Cardiac fibroblast (primary cell): ENCODE data around the gene LARGE1.

Experiments used
- DNase-seq, 2 donors: peaks; one replicate each; pipeline versions ENCODE4 v3.0.0 to v3.0.0-alpha.2; 2010; ENCODE audit warnings: low read depth in 2 of 2
- H3K4me3 ChIP-seq, 2 donors: replicated peaks in 1 of 2; 1 replicate in 1 of 2; 2 replicates in 1 of 2; pipeline ENCODE4 v1.5.1; 2011; ENCODE audit warnings: low read depth in 2 of 2, low read length in 2 of 2, mild to moderate bottlenecking in 2 of 2, moderate library complexity in 1 of 2
- CTCF ChIP-seq: IDR thresholded peaks from one replicate; pipeline ENCODE4 v1.5.1; 2011; ENCODE audit warnings: low read depth, mild to moderate bottlenecking, low read length, inconsistent platforms

LARGE1 gene

DNA sequence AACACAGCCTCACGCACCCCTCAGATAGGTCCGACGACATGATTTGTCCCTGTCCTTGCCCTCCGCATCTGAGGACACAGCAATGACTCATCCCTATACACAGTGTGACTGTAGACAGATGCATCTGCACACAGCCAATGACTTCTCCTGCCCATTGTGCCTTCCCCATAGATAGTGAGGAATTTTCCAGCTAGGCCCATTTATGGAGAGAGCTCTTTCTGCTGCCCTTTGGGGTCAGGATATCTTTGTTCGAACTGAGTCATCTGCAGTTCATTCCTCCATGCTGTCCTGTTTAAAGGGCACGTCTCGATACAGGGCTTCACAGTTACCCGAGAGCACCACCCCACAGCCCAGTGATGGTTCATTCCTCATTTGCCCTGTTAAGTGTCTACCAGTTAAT is 96.7 kb downstream of the LARGE1 start:
- TF ChIP-seq CTCF: no peak
- peak; percentile 19 to 46 for DNase-seq
- no peak overlapping the region for H3K4me3 ChIP-seq

DNA sequence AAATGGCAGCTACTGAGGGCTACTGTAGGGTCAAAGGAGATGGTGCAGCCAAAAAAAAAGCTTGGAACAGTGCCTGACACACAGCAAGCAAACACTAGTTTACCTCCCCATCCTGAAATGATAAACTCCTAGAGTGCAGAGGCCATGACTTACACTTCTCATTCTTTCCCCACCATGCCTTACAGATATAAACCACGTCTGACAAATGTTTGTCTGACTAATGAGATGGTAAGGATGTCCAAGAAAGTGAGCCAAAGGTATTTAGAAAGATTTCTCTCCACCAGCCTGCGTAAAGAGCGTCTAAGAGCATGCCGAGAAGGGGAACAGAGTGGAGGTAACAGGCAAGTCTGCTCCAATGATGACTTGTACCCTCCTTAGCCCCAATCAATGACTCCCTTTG is 99.0 kb downstream of the LARGE1 start:
- DNase-seq: no peak
- no peak for TF ChIP-seq CTCF
- H3K4me3 ChIP-seq: no peak overlapping the region

DNA sequence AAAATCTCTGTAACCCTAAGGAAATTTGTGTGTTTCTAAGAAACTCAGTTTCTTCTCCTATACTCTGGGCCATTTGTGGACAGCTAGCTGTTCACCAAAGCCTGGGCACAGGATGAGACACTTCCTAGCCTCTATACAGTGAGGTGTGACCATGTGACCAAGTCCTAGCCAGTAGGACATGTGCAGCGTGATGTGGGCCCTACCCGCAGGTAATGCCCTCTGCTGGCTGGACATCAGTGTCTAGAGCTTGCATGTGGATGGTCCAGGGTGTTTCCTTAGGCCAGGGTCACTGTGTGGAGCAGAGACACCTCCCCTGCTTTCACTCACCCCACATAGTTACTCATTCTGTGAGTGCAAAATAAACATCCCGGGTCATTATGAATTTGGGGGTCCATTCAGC is 100.5 kb downstream of the LARGE1 start:
- no peak for DNase-seq
- no peak for TF ChIP-seq CTCF
- no peak overlapping the region for H3K4me3 ChIP-seq

GRCh38 chr22:33817512-33818127 is 102.7 kb downstream of the LARGE1 start:
- no peak for TF ChIP-seq CTCF

DNA sequence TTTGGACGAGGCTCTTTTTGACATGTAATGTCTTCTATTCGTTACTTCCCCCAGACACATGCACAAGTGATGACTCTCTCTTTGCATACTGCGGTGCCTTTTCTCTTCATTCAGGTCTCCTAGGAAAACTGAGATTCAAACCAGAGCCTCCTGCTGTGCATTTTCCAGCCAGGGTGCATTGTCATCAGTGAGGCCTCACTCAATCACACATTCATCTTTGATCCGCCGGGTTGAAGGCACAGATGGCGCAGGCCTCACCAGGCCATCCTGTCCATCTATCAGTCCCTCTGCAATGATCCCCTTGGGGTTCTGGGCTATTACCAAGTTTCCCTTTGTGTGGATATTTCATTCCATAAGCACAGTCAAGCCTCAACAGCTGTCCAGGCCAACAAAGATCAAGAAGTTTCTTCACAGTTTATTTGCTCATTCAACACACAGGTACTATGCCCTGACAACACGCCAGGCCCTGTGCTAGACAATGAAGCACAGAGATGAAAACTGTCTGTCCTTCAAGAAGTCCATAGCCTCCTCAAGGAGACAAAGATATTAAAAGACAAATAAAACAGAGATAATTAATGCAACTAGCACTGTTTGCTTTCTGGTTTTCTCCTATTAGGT is 107.8 kb downstream of the LARGE1 start:
- no peak overlapping the region for H3K4me3 ChIP-seq
- no peak for DNase-seq
- TF ChIP-seq CTCF: no peak

More at GRCh38 chr22:33817512-33818127, 102.7 kb downstream of the LARGE1 start:
- DNase-seq: no peak
- H3K4me3 ChIP-seq: no peak overlapping the region

DNA sequence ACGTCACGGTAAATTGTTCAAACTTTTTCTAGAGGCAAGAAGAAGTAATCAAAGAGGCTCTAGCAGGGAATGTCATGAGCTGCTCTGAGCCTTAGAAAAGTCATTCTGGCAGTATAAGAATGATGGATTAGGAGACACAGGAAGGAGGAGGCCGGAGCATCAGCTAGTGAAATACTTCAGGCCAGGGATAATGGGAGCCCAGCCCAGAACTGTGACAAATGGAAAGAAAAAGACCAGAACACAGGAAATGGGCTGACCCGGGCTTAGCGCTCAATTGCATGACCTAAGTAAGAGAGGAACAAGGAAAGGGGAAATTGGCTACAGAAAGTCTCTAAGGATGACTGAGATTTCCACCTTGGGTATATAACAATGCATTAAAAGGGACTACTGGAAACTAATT is 108.6 kb downstream of the LARGE1 start:
- TF ChIP-seq CTCF: no peak
- DNase-seq: peak; percentile 62 to 74
- no peak overlapping the region for H3K4me3 ChIP-seq
